K562 (cell line): ENCODE results near the gene LUZP1. TPM values are rescaled to one million over a fixed set of nuclear protein-coding genes. Genes with fewer than 3 reads are reported as not detected.

Experiments
- ARNT ChIP-seq, 2 experiments: fragments of 450-650 bp; IDR thresholded peaks; 2 replicates each; pipeline ENCODE4 v1.6.1; 2016; ENCODE audit warnings: mild to moderate bottlenecking in 1 of 2
- CTCFL ChIP-seq: IDR thresholded peaks from 2 replicates; pipeline ENCODE4 v1.6.1; 2011; ENCODE audit warnings: borderline replicate concordance, low read depth, mild to moderate bottlenecking, moderate library complexity, low read length; ENCODE audit not compliant: insufficient read depth, poor library complexity, severe bottlenecking
- DLX4 ChIP-seq: fragments of 250-450 bp; sonication (Bioruptor Pico); IDR thresholded peaks from 2 replicates; pipeline ENCODE4 v1.6.1; 2021; ENCODE audit warnings: mild to moderate bottlenecking
- DMBX1 ChIP-seq: fragments of 250-450 bp; sonication (Bioruptor Pico); IDR thresholded peaks from 2 replicates; pipeline ENCODE4 v1.8.0; 2022; ENCODE audit warnings: inconsistent platforms, mild to moderate bottlenecking, moderate library complexity, borderline replicate concordance
- E2F3 ChIP-seq: fragments of 250-450 bp; sonication (Bioruptor Pico); IDR thresholded peaks from 2 replicates; pipeline ENCODE4 v1.4.0; 2020; ENCODE audit warnings: mild to moderate bottlenecking
- MYNN ChIP-seq, 2 experiments: sonication (generic); formaldehyde crosslinking in 1 of 2; IDR thresholded peaks; 2 replicates each; pipeline versions ENCODE4 v1.5.0 to v1.6.1; 2016 to 2020; ENCODE audit warnings: antibody characterized with exemption in 1 of 2, missing genetic modification reagents in 1 of 2
- NFYB ChIP-seq: IDR thresholded peaks from 2 replicates; pipeline ENCODE4 v1.6.1; 2011; ENCODE audit warnings: mild to moderate bottlenecking, moderate library complexity; ENCODE audit not compliant: insufficient read length; ENCODE audit errors: extremely low read depth
- POLR2H ChIP-seq: IDR thresholded peaks from 2 replicates; pipeline ENCODE4 v1.6.1; 2016; ENCODE audit warnings: missing genetic modification characterization, low read depth, mild to moderate bottlenecking, control low read depth, missing compliant biosample characterization, moderate library complexity
- SMAD4 ChIP-seq: fragments of 250-450 bp; sonication (Bioruptor Pico); conservative IDR thresholded peaks from 2 replicates; pipeline ENCODE4 v1.8.0; 2021; ENCODE audit warnings: inconsistent platforms, mild to moderate bottlenecking, moderate library complexity
- SMARCA4 ChIP-seq: fragments of 450-650 bp; IDR thresholded peaks from 2 replicates; pipeline ENCODE4 v1.6.1; 2016
- TAF9B ChIP-seq: fragments of 450-650 bp; IDR thresholded peaks from 2 replicates; pipeline ENCODE4 v1.6.1; 2018; ENCODE audit warnings: mild to moderate bottlenecking; ENCODE audit not compliant: partially characterized antibody
- TRIM28 ChIP-seq: fragments of 450-650 bp; IDR thresholded peaks from 2 replicates; pipeline ENCODE4 v1.6.1; 2017
- ZNF197 ChIP-seq: fragments of 200-800 bp; sonication (Bioruptor generic); IDR thresholded peaks from 2 replicates; pipeline ENCODE4 v1.6.1; 2016; ENCODE audit warnings: low read depth, missing genetic modification characterization, missing compliant biosample characterization
- ZNF589 ChIP-seq: fragments of 200-800 bp; sonication (Bioruptor generic); IDR thresholded peaks from 2 replicates; pipeline ENCODE4 v1.6.1; 2016; ENCODE audit warnings: low read depth, missing genetic modification characterization, missing compliant biosample characterization
- ZNF77 ChIP-seq: fragments of 250-450 bp; sonication (Bioruptor Pico); IDR thresholded peaks from 2 replicates; pipeline ENCODE4 v1.5.0; 2020
- polyA plus RNA-seq, 8 experiments: library from polyadenylated mRNA; depleted of rRNA in 4 of 8; stranded (reverse) in 5 of 8; unstranded in 3 of 8; fragments of >200 nt; fragmentation: Nextera tagmentation in 2 of 8; fragmentation: Illumina TruSeq in 1 of 8; extraction: Ambion mirVana in 2 of 8; extraction: Trizol in 1 of 8; gene quantifications; 2 replicates each; pipeline versions ENCODE4 v1.2.1 to v1.2.3, GENCODE V29; 2011 to 2014; ENCODE audit warnings: inconsistent platforms in 1 of 8, missing spikeins in 1 of 8
- total RNA-seq, 7 experiments: library from RNA; depleted of rRNA in 6 of 7; stranded (reverse); fragments of >200 nt in 6 of 7; fragmentation: Illumina TruSeq in 2 of 7; extraction: Trizol in 2 of 7; gene quantifications; 2 replicates each; pipeline versions ENCODE4 v1.2.1 to v1.2.3, GENCODE V29; 2011 to 2021; ENCODE audit warnings: low replicate concordance in 1 of 7
- TF ChIP-seq, protein P1 (sequence below): fragments of 250-450 bp; sonication (Bioruptor Pico); IDR thresholded peaks from 2 replicates; pipeline ENCODE4 v1.5.0; 2021; ENCODE audit warnings: mild to moderate bottlenecking, moderate library complexity
- TF ChIP-seq, protein P2 (sequence below): sonication (generic); formaldehyde crosslinking; IDR thresholded peaks from 2 replicates; pipeline ENCODE4 v1.8.1; 2023; ENCODE audit warnings: mild to moderate bottlenecking, missing genetic modification reagents

The LUZP1 gene
- total and polyA plus RNA-seq, 9 of the 15 experiments (the other 6 are each of a cell fraction or from before 2014, with no cell fraction given), result 6.5 to 19.1 (median 12.4) TPM

DNA sequence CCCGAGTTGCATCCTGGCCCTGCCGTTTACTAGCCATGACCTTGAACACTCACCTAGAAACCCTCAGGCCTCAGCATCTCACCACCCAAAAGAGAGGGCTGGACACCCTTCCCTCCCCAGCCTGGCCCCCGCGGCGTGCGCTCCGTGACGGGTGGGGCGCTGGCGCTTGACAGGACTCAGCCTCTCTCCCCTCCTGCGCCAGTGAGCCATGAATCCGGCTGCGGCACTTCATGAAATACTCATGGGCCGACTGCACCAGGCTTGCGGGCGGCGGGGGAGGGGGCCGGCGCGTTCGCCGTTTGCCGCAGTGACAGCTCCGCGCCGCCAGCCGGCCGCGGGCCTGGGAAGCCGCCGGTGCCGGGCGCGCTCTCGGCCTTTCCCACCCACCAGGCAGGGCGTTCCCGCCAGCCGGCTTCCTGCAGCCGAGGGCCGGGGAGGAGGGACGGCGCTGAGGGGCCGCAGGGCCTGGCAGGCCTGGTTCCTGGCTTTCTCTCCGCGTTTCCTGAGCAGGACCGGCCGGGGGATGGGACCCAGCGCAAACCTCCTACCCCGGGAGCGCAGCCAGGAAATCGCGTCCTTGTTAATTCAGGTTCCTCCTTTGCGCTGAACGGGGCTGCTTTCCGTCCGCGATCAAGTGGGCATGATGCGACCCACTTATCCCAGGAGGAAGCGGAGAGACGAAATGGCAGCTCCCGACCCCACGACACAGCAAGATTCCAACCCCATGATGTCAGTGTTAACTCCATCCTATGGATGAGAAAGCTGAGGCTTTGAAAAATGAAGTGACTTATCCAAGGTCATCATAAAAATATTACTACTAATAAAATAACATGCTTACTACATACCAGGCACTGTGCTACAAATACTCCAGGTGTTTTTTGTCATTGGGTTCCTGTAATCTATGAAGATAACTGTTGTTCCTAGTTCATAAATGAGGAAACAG, 9.1 kb upstream of the LUZP1 start (continued):
- TF ChIP-seq, protein P1, sequence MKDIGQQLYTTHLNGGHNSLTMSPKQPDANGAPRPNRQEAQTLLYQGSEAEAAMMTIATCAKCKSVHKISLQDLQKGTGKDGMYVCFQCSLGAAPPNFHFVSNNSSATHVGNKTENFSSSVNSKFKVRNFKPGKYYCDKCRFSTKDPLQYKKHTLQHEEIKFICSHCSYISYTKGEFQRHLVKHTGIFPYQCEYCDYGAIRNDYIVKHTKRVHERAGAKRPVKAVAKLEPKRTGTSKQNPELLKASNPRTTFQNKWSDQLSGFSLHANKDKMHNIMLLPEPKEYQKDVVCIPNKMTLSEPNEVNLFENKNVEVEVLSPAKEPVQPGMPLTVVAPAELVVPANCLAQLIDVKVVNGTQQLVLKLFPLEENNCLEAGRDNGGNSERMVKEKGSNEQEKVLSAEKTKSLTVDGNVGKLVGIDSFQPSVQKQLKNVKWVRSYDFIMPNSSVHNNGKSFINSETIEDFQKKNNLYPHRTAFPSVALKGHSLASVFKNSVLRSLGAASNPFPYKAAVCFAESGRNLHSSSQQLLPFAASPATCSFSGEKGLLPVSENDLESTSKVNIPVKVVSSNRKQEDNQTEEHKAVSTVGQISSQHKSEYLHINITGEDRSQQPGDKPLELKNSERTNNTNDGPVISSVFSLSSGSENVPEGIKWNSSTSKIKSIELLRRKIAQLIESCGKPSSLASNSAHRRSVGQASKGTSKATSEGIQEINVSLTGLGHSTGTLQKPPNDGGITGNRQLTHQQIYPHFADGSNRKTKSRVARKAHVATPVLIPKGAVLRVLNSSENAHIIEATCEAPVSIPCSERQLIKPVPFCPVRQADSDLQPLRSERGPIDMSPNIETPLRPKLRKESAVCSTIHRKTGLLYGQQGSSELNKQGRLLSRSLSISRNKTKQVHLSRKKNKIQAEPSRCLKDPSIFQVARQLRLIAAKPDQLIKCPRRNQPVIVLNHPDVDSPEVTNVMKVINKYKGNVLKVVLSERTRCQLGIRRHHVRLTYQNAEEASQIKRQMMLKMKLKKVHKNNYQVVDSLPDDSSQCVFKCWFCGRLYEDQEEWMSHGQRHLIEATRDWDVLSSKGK (CRISPR knock-in tag), result no peak
- TF ChIP-seq DLX4 (CRISPR knock-in tag) (no peak), TRIM28 (no peak), DMBX1 (CRISPR knock-in tag) (no peak), TAF9B (no peak), ZNF197 (CRISPR knock-in tag) (no peak), SMAD4 (CRISPR knock-in tag) (peak; percentile 67; the same call in 1 of the 2 replicates), MYNN (IDR thresholded peaks at IDR 0.05) (no peak), MYNN (CRISPR knock-in tag; IDR thresholded peaks at IDR 0.05) (no peak), POLR2H (no peak), ZNF589 (CRISPR knock-in tag) (no peak), E2F3 (CRISPR knock-in tag) (peak; percentile 81), ZNF77 (CRISPR knock-in tag) (no peak), NFYB (no peak), CTCFL (no peak), SMARCA4 (no peak), ARNT (IDR thresholded peaks at IDR 0.05) (no peak)
- TF ChIP-seq, protein P2, sequence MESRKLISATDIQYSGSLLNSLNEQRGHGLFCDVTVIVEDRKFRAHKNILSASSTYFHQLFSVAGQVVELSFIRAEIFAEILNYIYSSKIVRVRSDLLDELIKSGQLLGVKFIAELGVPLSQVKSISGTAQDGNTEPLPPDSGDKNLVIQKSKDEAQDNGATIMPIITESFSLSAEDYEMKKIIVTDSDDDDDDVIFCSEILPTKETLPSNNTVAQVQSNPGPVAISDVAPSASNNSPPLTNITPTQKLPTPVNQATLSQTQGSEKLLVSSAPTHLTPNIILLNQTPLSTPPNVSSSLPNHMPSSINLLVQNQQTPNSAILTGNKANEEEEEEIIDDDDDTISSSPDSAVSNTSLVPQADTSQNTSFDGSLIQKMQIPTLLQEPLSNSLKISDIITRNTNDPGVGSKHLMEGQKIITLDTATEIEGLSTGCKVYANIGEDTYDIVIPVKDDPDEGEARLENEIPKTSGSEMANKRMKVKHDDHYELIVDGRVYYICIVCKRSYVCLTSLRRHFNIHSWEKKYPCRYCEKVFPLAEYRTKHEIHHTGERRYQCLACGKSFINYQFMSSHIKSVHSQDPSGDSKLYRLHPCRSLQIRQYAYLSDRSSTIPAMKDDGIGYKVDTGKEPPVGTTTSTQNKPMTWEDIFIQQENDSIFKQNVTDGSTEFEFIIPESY, result no peak; the same call in 1 of the 2 replicates
